Suprapubic skin (tissue), 4 donors: Measurements from ENCODE around the gene CTNNA1. TPM values are rescaled to one million over a fixed set of nuclear protein-coding genes. Genes with fewer than 3 reads are reported as not detected.
"Not testable (repeated sequence)": the region's sequence is repeated elsewhere in the genome, so short reads cannot be mapped to it uniquely, and the experiment has no call there.

Experiments used
- DNase-seq, 2 donors: peaks; one replicate each; pipeline ENCODE4 v3.0.0-alpha.2; 2019; ENCODE audit warnings: low spot score in 2 of 2
- H3K27ac ChIP-seq: fragments of 200-600 bp; sonication (generic); one replicate; pipeline ENCODE4 v1.5.1; 2019
- H3K27me3 ChIP-seq: fragments of 200-600 bp; sonication (generic); one replicate; pipeline ENCODE4 v1.5.1; 2019
- H3K36me3 ChIP-seq: fragments of 200-600 bp; sonication (generic); one replicate; pipeline ENCODE4 v1.5.1; 2019
- H3K4me1 ChIP-seq: fragments of 200-600 bp; sonication (generic); one replicate; pipeline ENCODE4 v1.5.1; 2019
- H3K4me3 ChIP-seq: fragments of 200-600 bp; sonication (generic); one replicate; pipeline ENCODE4 v1.5.1; 2019; ENCODE audit warnings: mild to moderate bottlenecking
- H3K9me3 ChIP-seq: fragments of 200-600 bp; sonication (generic); one replicate; pipeline ENCODE4 v1.5.1; 2019
- EP300 ChIP-seq: sonication (generic); formaldehyde crosslinking; IDR thresholded peaks from one replicate; pipeline ENCODE4 v1.6.1; 2017; ENCODE audit warnings: antibody characterized with exemption
- POLR2A ChIP-seq, 2 donors: fragments of 450-650 bp; IDR thresholded peaks; one replicate each; pipeline ENCODE4 v1.6.1; 2017; ENCODE audit warnings: antibody characterized with exemption in 2 of 2, mild to moderate bottlenecking in 2 of 2, moderate library complexity in 2 of 2
- POLR2AphosphoS5 ChIP-seq, 3 donors: sonication (generic); formaldehyde crosslinking; IDR thresholded peaks; one replicate each; pipeline ENCODE4 v1.6.1; 2017; ENCODE audit warnings: antibody characterized with exemption in 3 of 3
- WGBS: methylation state at CpG from one replicate; pipeline ENCODE4 v1.1.5; 2018; 5-methylcytosine and 5-hydroxymethylcytosine counted together
- total RNA-seq, 4 donors: library from RNA; depleted of rRNA; stranded (reverse); fragments of >200 nt; gene quantifications; one replicate each; pipeline ENCODE4 v1.1.0, GENCODE V29; 2016
- TF ChIP-seq, protein P1 (sequence below), 2 donors: fragments of 200-600 bp in 1 of 2; fragments of 450-650 bp in 1 of 2; sonication (generic) in 1 of 2; IDR thresholded peaks; one replicate each; pipeline ENCODE4 v1.5.1; 2016 to 2019; ENCODE audit warnings: antibody characterized with exemption in 2 of 2, mild to moderate bottlenecking in 1 of 2, moderate library complexity in 1 of 2

The CTNNA1 gene
- total RNA-seq, 4 donors from 2014 or later = 260 to 332 (median 279) TPM

DNA sequence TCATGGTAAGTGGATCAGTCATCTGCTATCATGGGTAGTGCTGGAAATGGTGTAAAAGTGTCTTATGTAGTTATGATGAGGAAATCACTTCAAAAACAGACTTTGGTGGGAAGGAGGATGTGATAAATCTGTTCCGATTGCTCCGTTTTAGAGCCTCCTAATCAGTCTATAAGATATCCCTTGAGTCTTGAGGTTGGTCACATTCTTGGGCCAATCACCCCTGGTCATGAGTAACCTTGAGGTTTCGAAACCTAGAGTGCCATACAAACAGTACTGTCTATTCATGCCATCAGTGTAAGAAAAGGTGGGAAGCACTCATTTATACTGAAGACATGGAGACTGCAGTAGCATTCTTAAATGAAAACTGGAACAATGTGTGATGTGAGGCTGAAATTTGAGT is 76.1 kb downstream of the CTNNA1 start:
- 95% methylated on average over 3 of the region's 3 CpGs for WGBS
- no peaks in the 10 kb centered on the region for H3K27me3 ChIP-seq
- TF ChIP-seq POLR2AphosphoS5 (IDR thresholded peaks at IDR 0.05) (no peak), POLR2A (IDR thresholded peaks at IDR 0.05) (no peak), EP300 (no peak)
- TF ChIP-seq, protein P1, sequence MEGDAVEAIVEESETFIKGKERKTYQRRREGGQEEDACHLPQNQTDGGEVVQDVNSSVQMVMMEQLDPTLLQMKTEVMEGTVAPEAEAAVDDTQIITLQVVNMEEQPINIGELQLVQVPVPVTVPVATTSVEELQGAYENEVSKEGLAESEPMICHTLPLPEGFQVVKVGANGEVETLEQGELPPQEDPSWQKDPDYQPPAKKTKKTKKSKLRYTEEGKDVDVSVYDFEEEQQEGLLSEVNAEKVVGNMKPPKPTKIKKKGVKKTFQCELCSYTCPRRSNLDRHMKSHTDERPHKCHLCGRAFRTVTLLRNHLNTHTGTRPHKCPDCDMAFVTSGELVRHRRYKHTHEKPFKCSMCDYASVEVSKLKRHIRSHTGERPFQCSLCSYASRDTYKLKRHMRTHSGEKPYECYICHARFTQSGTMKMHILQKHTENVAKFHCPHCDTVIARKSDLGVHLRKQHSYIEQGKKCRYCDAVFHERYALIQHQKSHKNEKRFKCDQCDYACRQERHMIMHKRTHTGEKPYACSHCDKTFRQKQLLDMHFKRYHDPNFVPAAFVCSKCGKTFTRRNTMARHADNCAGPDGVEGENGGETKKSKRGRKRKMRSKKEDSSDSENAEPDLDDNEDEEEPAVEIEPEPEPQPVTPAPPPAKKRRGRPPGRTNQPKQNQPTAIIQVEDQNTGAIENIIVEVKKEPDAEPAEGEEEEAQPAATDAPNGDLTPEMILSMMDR (IDR thresholded peaks at IDR 0.05) = no peak

DNA sequence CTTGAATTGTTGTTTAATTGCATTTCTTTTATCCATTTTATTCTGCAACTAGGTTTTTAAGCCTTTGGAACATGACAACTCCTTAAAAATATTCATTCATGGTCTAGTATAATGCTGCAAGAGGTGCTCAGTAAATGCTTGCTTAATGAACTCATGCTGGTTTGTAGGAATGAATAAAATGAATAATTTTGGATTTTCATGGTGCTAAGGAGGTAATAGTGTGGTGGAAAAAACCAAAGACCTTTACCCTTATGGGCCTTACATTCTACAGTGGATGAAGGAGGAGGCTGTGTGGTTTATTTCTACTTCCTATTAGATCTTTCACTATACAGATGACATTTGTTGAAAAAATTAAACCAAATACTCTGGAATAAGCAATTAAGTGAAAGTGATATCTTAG is 78.5 kb downstream of the CTNNA1 start:
- no peak for DNase-seq
- no peak overlapping the region for H3K27ac ChIP-seq
- H3K27me3 ChIP-seq = no peaks in the 10 kb centered on the region
- peaks cover 31% of the 10 kb centered on the region for H3K36me3 ChIP-seq
- H3K4me1 ChIP-seq = peaks cover 8% of the 10 kb centered on the region
- H3K9me3 ChIP-seq = no peaks in the 10 kb centered on the region
- TF ChIP-seq POLR2AphosphoS5 (IDR thresholded peaks at IDR 0.05) (no peak), EP300 (no peak)
- TF ChIP-seq, protein P1 (IDR thresholded peaks at IDR 0.05) = no peak
- H3K4me3 ChIP-seq = no peak overlapping the region

More for the DNA sequence above, 76.1 kb downstream of the CTNNA1 start:
- Histone ChIP-seq H3K27ac (no peak overlapping the region), H3K4me1 (peaks cover 12% of the 10 kb centered on the region), H3K9me3 (no peaks in the 10 kb centered on the region), H3K36me3 (peaks cover 39% of the 10 kb centered on the region), H3K4me3 (no peak overlapping the region)
- DNase-seq = no peak

GRCh38 chr5:138832218-138832617 is 79.0 kb downstream of the CTNNA1 start:
- Histone ChIP-seq H3K27ac (no peak overlapping the region), H3K36me3 (peaks cover 27% of the 10 kb centered on the region), H3K27me3 (no peaks in the 10 kb centered on the region), H3K9me3 (no peaks in the 10 kb centered on the region), H3K4me3 (no peak overlapping the region), H3K4me1 (peaks cover 8% of the 10 kb centered on the region)
- no peak for TF ChIP-seq EP300
- no peak for TF ChIP-seq POLR2AphosphoS5 (IDR thresholded peaks at IDR 0.05)
- no peak for TF ChIP-seq POLR2A (IDR thresholded peaks at IDR 0.05)
- TF ChIP-seq, protein P1 (IDR thresholded peaks at IDR 0.05) = no peak
- 76% methylated on average over 2 of the region's 2 CpGs for WGBS
- no peak for DNase-seq

GRCh38 chr5:138833080-138833479 is 79.9 kb downstream of the CTNNA1 start:
- H3K4me3 ChIP-seq = no peak overlapping the region
- H3K4me1 ChIP-seq = peaks cover 8% of the 10 kb centered on the region
- 83% methylated on average over 2 of the region's 2 CpGs for WGBS
- H3K36me3 ChIP-seq = peaks cover 21% of the 10 kb centered on the region
- DNase-seq = no peak
- no peak overlapping the region for H3K27ac ChIP-seq
- H3K9me3 ChIP-seq = no peaks in the 10 kb centered on the region
- no peaks in the 10 kb centered on the region for H3K27me3 ChIP-seq
- TF ChIP-seq, protein P1 (IDR thresholded peaks at IDR 0.05) = no peak
- TF ChIP-seq POLR2A (IDR thresholded peaks at IDR 0.05) (no peak), POLR2AphosphoS5 (IDR thresholded peaks at IDR 0.05) (no peak)

DNA sequence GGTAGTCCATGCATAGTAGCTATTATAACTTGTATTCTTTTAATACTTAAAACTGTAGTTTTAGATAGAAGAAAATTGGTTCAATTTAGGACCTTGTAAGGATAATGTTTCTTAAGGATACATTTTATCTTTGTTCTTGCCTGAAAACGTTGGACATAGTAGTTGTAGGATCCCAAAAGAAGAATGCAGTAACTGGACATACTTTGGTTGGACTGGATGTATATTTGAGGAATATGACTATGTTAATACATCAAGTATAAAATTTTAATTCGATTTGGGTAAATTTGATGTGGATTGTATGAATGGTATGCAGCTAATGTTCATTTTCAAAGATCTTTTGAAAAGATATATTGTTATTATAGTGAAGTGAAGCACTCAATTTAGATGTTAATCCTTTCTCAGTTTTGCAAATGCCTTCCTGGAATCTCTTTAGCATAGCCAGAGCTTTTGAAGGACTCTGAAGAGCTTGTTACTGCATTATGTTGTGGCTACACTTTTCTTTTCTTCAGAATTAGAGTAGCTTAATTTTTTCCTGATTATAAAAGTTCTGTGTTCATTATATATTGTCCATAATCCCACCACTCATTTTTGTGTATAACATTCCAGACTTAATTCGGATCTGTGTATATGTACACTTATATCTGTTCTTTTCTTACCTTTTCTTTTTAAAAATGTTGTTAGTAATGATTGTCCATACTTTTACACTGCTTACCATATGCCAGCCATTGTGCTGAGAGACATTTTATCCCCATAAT is 80.7 kb downstream of the CTNNA1 start:
- Histone ChIP-seq H3K4me3 (no peak overlapping the region), H3K27ac (no peak overlapping the region), H3K36me3 (peaks cover 13% of the 10 kb centered on the region), H3K27me3 (no peaks in the 10 kb centered on the region), H3K9me3 (no peaks in the 10 kb centered on the region), H3K4me1 (peaks cover 8% of the 10 kb centered on the region)
- WGBS = 34% methylated on average over 3 of the region's 3 CpGs
- TF ChIP-seq EP300 (no peak), POLR2AphosphoS5 (IDR thresholded peaks at IDR 0.05) (no peak), POLR2A (IDR thresholded peaks at IDR 0.05) (no peak)
- TF ChIP-seq, protein P1 (IDR thresholded peaks at IDR 0.05) = no peak
- DNase-seq = no peak

DNA sequence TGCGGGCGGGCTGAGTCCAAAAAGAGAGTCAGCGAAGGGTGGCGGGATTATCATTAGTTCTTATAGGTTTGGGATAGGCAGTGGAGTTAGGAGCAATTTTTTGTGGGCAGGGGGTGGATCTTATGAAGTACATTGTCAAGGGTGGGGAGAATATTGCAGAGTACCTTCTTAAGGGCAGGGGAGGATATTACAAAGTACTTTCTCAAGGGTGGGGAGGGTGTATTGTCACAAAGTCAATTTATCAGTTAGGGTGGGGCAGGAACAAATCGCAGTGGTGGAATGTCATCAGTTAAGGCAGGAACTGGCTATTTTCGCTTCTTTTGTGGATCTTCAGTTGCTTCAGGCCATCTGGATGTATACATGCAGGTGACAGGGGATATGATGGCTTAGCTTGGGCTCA is 81.6 kb downstream of the CTNNA1 start:
- not testable (repeated sequence) for H3K36me3 ChIP-seq, H3K27ac ChIP-seq, H3K9me3 ChIP-seq, H3K4me1 ChIP-seq, H3K27me3 ChIP-seq, DNase-seq, H3K4me3 ChIP-seq
- 87% methylated on average over 6 of the region's 6 CpGs for WGBS
